B cell (primary cell): Measurements from ENCODE around the gene MBP. TPM values are rescaled to one million over a fixed set of nuclear protein-coding genes. Genes with fewer than 3 reads are reported as not detected.
A peak's percentile ranks its signal among the peaks of the same experiment; 100 is the strongest.

Experiments
- ATAC-seq: fragments of 200-7000 bp; cut with Tn5 transposase; one replicate; pipeline ENCODE4 v1.10.0; 2021; ENCODE audit warnings: low read depth, mild to moderate bottlenecking, moderate number of reproducible peaks, moderate library complexity
- CTCF ChIA-PET: fragments of 350-600 bp; sonication (Branson Sonifier 250); formaldehyde crosslinking; loops from one replicate; lab custom pipeline; 2021; ENCODE audit warnings: antibody characterized with exemption, inconsistent platforms; lab: Charles Lee
- POLR2A ChIA-PET: fragments of 350-600 bp; sonication (Branson Sonifier 250); formaldehyde crosslinking; loops from one replicate; lab custom pipeline; 2021; ENCODE audit warnings: antibody characterized with exemption; lab: Charles Lee
- DNase-seq: peaks from one replicate; pipeline ENCODE4 v3.0.0; 2013
- H2AFZ ChIP-seq: 2 replicates; pipeline ENCODE4 v1.6.1; 2012; ENCODE audit warnings: mild to moderate bottlenecking, low read depth, low read length; ENCODE audit not compliant: insufficient read depth, poor library complexity, severe bottlenecking
- H3K27ac ChIP-seq, 2 donors: 1 replicate in 1 of 2; 2 replicates in 1 of 2; pipeline ENCODE4 v1.5.1; 2012 to 2013; ENCODE audit warnings: low read length in 2 of 2, mild to moderate bottlenecking in 2 of 2, moderate library complexity in 1 of 2
- H3K27me3 ChIP-seq, 4 experiments: fragments of 200-600 bp in 1 of 4; sonication (generic) in 1 of 4; replicated peaks in 1 of 4; 1 replicate in 2 of 4; 2 replicates in 2 of 4; pipeline versions ENCODE4 v1.6.1 to v1.7.0; 2013 to 2016; ENCODE audit warnings: low read length in 3 of 4, mild to moderate bottlenecking in 2 of 4, mixed read lengths in 1 of 4, moderate library complexity in 1 of 4; ENCODE audit not compliant: insufficient read depth in 4 of 4, control insufficient read depth in 3 of 4; ENCODE audit errors: control extremely low read depth in 1 of 4
- H3K36me3 ChIP-seq, 2 experiments: replicated peaks in 1 of 2; 1 replicate in 1 of 2; 2 replicates in 1 of 2; pipeline versions ENCODE4 v1.6.1 to v1.7.1; 2013; ENCODE audit warnings: low read length in 1 of 2; ENCODE audit not compliant: insufficient read depth in 2 of 2, control insufficient read depth in 1 of 2; ENCODE audit errors: control extremely low read depth in 1 of 2, extremely low read depth in 1 of 2
- H3K4me1 ChIP-seq, 2 donors: fragments of 200-600 bp in 1 of 2; sonication (generic) in 1 of 2; 1 replicate in 1 of 2; 2 replicates in 1 of 2; pipeline versions ENCODE4 v1.5.1 to v1.6.1; 2013 to 2017; ENCODE audit warnings: low read length in 2 of 2; ENCODE audit not compliant: control insufficient read depth in 2 of 2, insufficient read depth in 2 of 2
- H3K4me2 ChIP-seq: replicated peaks from 2 replicates; pipeline ENCODE3; 2012; ENCODE audit warnings: mild to moderate bottlenecking, low read depth, low read length; ENCODE audit not compliant: poor library complexity, severe bottlenecking
- H3K4me3 ChIP-seq, 5 experiments: fragments of 200-600 bp in 1 of 5; sonication (generic) in 1 of 5; 1 replicate in 3 of 5; 2 replicates in 2 of 5; pipeline versions ENCODE4 v1.5.1 to v1.7.0; 2011 to 2016; ENCODE audit warnings: low read length in 4 of 5, mild to moderate bottlenecking in 4 of 5, low read depth in 2 of 5, control low read depth in 1 of 5, moderate library complexity in 1 of 5; ENCODE audit not compliant: insufficient read depth in 1 of 5; ENCODE audit errors: control extremely low read depth in 1 of 5, extremely low read depth in 1 of 5
- H3K79me2 ChIP-seq: fragments of 200-600 bp; sonication (generic); one replicate; pipeline ENCODE4 v1.6.0; 2016; ENCODE audit warnings: low read length; ENCODE audit not compliant: control insufficient read depth, insufficient read depth
- H3K9ac ChIP-seq: fragments of 200-600 bp; sonication (generic); 2 replicates; pipeline ENCODE4 v1.6.1; 2017; ENCODE audit warnings: mild to moderate bottlenecking, low read length, moderate library complexity
- H3K9me3 ChIP-seq, 3 donors: one replicate each; pipeline versions ENCODE4 v1.6.1 to v1.7.1; 2013; ENCODE audit warnings: low read length in 2 of 3; ENCODE audit not compliant: control insufficient read depth in 2 of 3, insufficient read depth in 1 of 3; ENCODE audit errors: control extremely low read depth in 1 of 3
- H4K20me1 ChIP-seq: 2 replicates; pipeline ENCODE4 v1.6.0; 2012; ENCODE audit warnings: mild to moderate bottlenecking, low read length; ENCODE audit not compliant: insufficient read depth, control insufficient read depth, poor library complexity, severe bottlenecking
- H3K27ac Mint-ChIP-seq: one replicate; pipeline ENCODE4 v1.8.0; 2021; ENCODE audit warnings: mixed read lengths
- H3K27me3 Mint-ChIP-seq: one replicate; pipeline ENCODE4 v1.8.0; 2021; ENCODE audit warnings: mixed read lengths
- H3K4me1 Mint-ChIP-seq: one replicate; pipeline ENCODE4 v1.8.0; 2021; ENCODE audit warnings: mixed read lengths
- H3K4me3 Mint-ChIP-seq: one replicate; pipeline ENCODE4 v1.8.0; 2021; ENCODE audit warnings: mixed read lengths
- H3K9me3 Mint-ChIP-seq: one replicate; pipeline ENCODE4 v1.8.0; 2022; ENCODE audit warnings: mixed read lengths; ENCODE audit not compliant: insufficient read depth
- CTCF ChIP-seq: fragments of 200-600 bp; IDR thresholded peaks from one replicate; pipeline ENCODE4 v1.8.0; 2022; ENCODE audit warnings: antibody characterized with exemption, mild to moderate bottlenecking
- EZH2 ChIP-seq: IDR thresholded peaks from 2 replicates; pipeline ENCODE4 v1.6.1; 2012; ENCODE audit warnings: borderline replicate concordance, low read depth, mild to moderate bottlenecking, moderate library complexity, low read length; ENCODE audit not compliant: insufficient read depth, poor library complexity, severe bottlenecking
- WGBS: methylation state at CpG from one replicate; pipeline ENCODE4 v1.1.5; 2013; ENCODE audit warnings: missing lambda C conversion rate; ENCODE audit not compliant: insufficient coverage; 5-methylcytosine and 5-hydroxymethylcytosine counted together
- intact Hi-C: fragments of 100-400 bp; cut with micrococcal nuclease; formaldehyde crosslinking; loops from one replicate; pipeline ENCODE4 v1.10.0; 2022
- polyA plus RNA-seq: library from polyadenylated mRNA; depleted of rRNA; stranded (reverse); fragments of >200 nt; gene quantifications from 2 replicates; pipeline ENCODE4 v1.2.3, GENCODE V29; 2012
- total RNA-seq, 2 donors: library from RNA; stranded (reverse); fragments of 120-200 nt in 1 of 2; gene quantifications; 1 replicate in 1 of 2; 2 replicates in 1 of 2; pipeline versions ENCODE4 v1.2.3 to v1.2.4, GENCODE V29; 2013 to 2022

MBP gene
- total and polyA plus RNA-seq, 2 donors (not counting 1 experiment from before 2014, with no cell fraction given), result 30.1 to 192 TPM

- peaks cover 6% of the 10 kb centered on the region for H3K9me3 Mint-ChIP-seq
- POLR2A ChIA-PET, result no interaction called here
Observed at GRCh38 chr18:77146249-77147080, 13.9 kb upstream of the MBP start.

More at GRCh38 chr18:77146249-77147080, 13.9 kb upstream of the MBP start:
- TF ChIP-seq EZH2 (no peak), CTCF (no peak)
- ATAC-seq (no peak), DNase-seq (no peak)
- 76% methylated on average over 11 of the region's 16 CpGs for WGBS
- Histone ChIP-seq H3K9ac (no peak overlapping the region), H3K27me3 (no peaks in the 10 kb centered on the region), H2AFZ (no peak overlapping the region), H3K4me1 (peaks cover 19 to 29% of the 10 kb centered on the region in 2 donors), H3K36me3 (no peaks in the 10 kb centered on the region), H3K9me3 (peaks cover 0 to 27% (median 23%) of the 10 kb centered on the region in 3 donors), H4K20me1 (no peaks in the 10 kb centered on the region), H3K79me2 (no peaks in the 10 kb centered on the region), H3K27ac (no peak overlapping the region), H3K4me3 (no peak overlapping the region), H3K4me2 (peak overlapping the region; percentile 59)
- Mint-ChIP-seq H3K27ac (peak overlapping the region; percentile 37), H3K4me3 (no peak overlapping the region), H3K4me1 (peaks cover 31% of the 10 kb centered on the region), H3K27me3 (no peaks in the 10 kb centered on the region)
- CTCF ChIA-PET, result interaction anchor here (0.8 to 1.5 kb wide), 2 partner anchors 12 to 14 kb away, joined by 3 to 5 read pairs; partner anchors contain the start of gene MBP
- intact Hi-C loops, result loop anchor here (2.0 kb wide), 1 partner anchor 14 kb away; the partner anchor contains the start of gene MBP
